GM10266 (cell line): Measurements from ENCODE around the gene KDM5D.

ENCODE experiments used
- DNase-seq: peaks from one replicate; pipeline ENCODE4 v3.0.0; 2012; ENCODE audit errors: extremely low spot score
- TF ChIP-seq, protein P1 (sequence below): IDR thresholded peaks from 2 replicates; pipeline ENCODE4 v1.5.1; 2012; ENCODE audit warnings: mild to moderate bottlenecking, low read depth; ENCODE audit not compliant: control insufficient read depth, insufficient read depth; ENCODE audit errors: missing control alignments

KDM5D gene

DNA sequence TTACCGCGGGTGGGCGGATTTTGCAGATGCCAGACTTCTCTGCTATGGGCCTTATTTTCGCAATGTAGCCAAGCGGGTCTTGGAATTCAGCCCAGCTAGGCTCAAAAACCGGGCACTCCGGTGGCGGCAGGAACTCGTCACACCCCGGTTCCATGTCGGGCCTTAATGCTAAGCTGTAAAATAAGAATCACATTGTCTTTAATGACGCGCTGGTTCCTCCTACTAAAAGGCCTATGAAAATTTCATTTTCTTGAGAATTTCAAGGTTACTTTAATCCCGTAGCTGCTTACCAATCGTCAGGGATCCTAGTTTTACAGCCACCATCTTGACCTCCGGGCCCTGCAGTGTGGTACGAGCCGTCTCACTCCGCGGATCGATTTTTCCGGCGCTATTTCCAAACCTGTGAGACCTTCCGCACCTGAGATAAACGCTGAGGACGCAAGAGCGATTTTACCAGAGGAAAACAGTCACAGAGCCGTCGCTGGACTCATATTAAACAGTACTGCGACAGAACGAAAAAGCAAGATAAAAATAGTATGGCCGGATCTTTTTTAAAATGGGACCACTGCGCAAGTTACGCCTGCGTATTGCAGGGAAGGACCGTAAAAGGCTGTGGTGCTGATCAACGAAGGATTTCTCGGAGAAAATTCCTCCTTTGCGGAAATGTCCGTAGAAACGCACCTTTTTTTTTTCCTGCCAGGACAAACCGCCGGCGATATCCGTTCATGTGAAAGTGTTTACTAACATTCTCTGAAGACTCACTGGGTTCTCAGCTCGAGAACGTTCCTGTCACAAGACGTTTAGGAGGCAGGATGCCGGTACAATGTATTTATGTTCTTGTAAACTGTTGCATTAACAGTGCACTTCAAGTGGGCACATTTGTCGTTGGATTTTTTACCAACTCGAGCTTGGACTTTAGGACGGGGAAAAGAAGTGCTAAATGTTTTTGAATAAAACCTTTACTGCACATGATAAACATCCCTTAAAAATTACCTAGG, at the start of gene KDM5D:
Gene KDM5D (minus strand): TSS at position 346 of the 998 bp plus-strand sequence. CDS start 192 bp downstream, at position 154.
- TF ChIP-seq, protein P1, sequence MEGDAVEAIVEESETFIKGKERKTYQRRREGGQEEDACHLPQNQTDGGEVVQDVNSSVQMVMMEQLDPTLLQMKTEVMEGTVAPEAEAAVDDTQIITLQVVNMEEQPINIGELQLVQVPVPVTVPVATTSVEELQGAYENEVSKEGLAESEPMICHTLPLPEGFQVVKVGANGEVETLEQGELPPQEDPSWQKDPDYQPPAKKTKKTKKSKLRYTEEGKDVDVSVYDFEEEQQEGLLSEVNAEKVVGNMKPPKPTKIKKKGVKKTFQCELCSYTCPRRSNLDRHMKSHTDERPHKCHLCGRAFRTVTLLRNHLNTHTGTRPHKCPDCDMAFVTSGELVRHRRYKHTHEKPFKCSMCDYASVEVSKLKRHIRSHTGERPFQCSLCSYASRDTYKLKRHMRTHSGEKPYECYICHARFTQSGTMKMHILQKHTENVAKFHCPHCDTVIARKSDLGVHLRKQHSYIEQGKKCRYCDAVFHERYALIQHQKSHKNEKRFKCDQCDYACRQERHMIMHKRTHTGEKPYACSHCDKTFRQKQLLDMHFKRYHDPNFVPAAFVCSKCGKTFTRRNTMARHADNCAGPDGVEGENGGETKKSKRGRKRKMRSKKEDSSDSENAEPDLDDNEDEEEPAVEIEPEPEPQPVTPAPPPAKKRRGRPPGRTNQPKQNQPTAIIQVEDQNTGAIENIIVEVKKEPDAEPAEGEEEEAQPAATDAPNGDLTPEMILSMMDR: no peak
- peak; percentile 14 for DNase-seq

DNA sequence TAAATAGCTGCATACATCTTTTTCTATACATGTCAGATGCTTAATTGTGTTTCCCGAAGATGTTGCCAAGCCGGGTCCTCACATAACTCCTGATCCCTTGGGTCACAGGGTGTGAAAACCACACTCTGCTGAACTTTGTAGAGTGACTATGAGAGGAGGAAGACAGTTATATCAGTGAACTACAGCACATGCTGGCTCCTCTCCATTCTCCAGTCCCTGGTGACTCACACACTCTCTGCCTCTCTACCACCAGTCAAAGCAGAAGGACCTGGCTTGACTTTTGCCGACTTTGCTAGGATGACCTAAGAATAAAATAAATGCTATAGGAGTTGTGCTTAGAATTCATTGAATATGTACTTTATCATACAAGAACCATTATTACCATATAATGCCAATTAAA, 23.8 kb upstream of the KDM5D start:
- no peak for DNase-seq
- TF ChIP-seq, protein P1: no peak

DNA sequence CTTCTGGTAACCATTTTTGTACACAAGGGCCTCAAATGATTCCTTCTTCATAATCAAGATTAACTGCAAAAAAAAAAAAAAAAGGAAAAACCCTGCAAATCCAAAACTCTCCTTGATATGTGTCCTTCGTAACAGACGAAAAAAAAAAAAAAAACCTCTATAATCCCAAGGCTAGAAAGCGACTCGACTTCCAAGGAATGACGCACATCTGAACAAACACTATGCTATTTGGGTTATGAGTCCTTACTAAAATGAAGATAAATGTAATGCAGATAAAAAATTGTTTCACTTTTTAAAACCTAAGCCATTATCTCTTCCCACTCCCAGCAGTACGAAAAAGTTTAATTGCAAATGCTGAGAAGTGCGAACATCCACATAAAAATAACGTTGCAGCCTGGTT, 1.2 kb downstream of the KDM5D start:
- DNase-seq: no peak
- TF ChIP-seq, protein P1: no peak

DNA sequence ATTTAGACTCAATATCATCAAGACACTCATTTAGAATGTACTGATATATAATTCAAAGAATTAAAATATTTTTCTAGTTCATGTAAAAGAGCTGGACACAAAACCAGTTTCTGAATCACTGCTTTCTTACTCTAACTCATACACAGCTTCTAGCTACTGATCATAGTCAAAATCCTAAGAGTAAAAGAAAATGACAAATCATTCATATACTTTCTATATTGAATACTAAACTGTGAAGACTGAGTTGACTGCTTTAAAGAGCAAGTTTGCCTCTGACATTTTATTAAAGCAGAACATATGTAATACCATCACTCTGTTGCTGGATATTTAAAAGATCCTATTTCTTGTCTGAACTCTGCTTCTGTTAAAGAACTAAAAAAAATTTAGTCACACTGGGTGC, 2.4 kb downstream of the KDM5D start:
- TF ChIP-seq, protein P1: no peak
- no peak for DNase-seq

DNA sequence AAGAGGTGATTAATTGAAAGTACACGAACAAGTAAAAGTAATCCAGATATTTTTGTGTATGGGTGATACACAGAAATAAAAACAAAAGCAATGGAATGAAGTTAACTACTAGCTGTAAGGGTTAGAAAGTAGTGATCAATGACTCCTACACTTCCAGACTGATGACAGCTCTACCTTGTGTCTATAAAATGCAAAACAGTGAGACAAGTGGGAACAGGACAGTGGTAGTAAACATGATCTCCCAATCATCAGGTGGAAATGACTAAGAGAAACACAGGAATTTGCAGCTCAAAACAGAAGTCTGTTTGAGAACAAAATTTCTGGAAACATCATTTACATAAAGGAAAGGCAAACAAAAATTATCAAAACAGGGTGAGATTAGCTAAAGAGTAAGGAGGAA, 10.1 kb downstream of the KDM5D start:
- no peak for DNase-seq
- TF ChIP-seq, protein P1: no peak

DNA sequence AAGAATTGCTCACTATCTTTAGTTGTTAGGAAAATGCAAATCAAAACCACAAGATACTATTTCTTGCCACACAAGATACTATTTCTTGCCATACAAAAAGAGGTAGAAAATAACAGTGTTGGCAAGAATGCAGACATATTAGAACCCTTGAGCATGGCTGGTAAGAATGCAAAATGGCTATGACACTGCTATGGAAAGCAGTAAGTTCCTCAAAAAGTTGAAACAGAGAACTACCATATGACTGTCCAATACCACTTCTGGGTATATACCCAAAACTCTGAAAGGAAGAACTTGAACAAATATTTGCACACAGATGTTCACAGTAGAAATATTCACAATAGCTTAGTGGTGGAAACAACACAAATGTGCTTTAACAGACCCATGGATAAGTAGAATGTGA, 26.6 kb downstream of the KDM5D start:
- peak; percentile 9 for DNase-seq
- TF ChIP-seq, protein P1: no peak

DNA sequence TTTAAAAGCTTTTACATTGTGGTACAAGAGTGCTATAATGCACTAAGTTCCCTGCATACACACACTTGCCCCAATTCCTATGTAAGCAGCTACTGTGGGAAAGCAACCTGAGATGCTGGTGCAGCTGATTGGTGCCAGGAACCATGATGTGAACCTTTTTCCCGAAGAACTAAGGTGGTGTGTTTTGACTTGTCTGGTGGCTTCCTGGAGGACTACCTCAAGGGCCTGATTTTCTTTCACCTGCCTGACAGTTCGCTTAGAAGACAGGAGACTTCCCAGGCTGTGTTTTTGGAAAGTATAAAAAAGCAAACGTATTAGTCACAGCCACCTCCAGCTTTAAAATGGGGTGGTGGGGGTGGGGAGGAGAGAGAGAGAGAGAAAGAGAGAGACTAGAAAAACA, 27.4 kb downstream of the KDM5D start:
- TF ChIP-seq, protein P1: no peak
- no peak for DNase-seq
